ENCODE measurements around the gene CYSRT1. TPM values are rescaled to one million over a fixed set of nuclear protein-coding genes. Genes with fewer than 3 reads are reported as not detected.

Gene CYSRT1
- total RNA-seq, 1 donor from 2014 or later = 1.9 TPM

DNA sequence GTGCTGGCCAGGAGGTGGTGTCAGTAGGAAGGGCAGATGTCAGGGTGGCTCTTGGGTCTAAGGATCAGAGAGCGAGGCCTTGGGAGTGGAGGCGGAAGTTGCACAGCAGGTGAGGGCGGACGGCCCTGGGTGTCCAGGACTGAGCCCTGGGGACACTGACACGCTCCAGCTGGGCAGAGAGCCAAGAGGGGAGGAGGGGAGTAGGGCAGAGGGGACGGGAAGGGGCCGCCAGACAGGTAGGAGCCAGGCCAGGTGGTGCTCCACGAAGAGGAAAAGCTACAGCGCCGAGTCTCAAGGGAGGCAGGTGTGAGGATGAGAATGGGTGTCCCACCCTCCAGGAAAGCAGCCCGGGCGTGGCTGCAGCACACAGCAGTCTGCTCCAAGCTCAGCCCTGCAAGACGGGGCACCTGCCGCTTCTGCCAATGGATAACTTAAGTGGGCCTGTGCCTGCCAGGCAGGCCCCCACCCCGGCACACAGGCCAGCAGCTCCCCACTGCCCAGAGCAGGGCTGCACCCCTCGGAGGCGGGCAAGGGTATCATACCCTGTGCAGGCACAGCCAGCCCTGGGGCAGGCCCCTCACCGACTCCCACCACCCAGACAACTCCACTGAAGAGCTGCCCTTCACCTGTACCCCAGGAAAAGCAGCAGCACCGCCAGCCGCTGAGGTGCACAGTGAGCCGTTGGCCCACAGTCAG lies 29.3 kb upstream of the CYSRT1 start:
- peaks cover 21% of the 10 kb centered on the region for H3K4me1 Mint-ChIP-seq

DNA sequence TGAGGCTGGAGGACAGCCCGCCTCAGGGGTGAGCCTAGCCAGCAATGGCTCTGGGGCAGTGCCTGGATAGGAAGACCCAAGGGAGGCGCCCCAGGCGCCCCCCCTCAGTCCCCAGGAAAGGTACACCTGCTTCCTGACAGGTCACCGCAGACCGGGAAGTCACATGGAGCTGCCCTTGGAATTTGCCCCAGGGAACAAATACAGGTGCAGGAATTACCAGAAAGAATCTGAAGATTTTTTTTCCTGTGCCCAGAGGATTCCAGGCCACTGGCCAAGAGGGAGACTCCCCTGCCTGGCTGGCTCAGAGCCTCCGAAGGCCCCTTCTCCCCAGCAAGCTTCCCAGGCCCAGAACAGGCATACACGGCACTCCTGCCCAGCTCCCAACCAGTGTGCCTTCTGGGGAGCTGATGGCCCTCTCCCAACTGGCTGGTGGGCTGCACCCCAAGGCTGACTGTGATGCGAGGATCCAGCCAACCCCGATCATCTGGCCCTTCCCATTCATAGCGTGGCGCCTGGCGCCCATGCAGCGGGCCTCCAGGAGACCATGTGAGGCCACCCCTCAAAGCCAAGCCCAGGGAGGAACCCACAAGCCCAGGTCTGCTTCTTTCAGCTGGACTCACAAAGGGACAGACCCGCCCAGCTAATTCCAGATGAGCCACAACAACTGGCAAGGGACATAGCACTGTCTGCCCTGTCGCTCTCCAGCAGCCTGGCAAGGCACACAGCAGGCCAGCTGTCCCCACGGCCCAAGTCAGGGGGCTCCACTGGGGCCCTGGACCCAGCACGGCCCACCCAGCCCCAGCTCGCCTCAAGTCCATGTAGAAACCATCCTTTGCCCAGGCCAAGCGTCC lies 26.7 kb upstream of the CYSRT1 start:
- DNase-seq (ENCODE audit: low spot score in 2 of 2, unreplicated experiment in 2 of 2) = no peak
- peaks cover 33% of the 10 kb centered on the region for H3K4me1 Mint-ChIP-seq
- no peak overlapping the region for H3K27ac Mint-ChIP-seq
- no peaks in the 10 kb centered on the region for H3K36me3 Mint-ChIP-seq
- peak overlapping the region; percentile 48 for H3K4me3 Mint-ChIP-seq
- no peaks in the 10 kb centered on the region for H3K27me3 Mint-ChIP-seq (ENCODE audit: low read depth)
- no peaks in the 10 kb centered on the region for H3K9me3 Mint-ChIP-seq
- TF ChIP-seq, protein P1, sequence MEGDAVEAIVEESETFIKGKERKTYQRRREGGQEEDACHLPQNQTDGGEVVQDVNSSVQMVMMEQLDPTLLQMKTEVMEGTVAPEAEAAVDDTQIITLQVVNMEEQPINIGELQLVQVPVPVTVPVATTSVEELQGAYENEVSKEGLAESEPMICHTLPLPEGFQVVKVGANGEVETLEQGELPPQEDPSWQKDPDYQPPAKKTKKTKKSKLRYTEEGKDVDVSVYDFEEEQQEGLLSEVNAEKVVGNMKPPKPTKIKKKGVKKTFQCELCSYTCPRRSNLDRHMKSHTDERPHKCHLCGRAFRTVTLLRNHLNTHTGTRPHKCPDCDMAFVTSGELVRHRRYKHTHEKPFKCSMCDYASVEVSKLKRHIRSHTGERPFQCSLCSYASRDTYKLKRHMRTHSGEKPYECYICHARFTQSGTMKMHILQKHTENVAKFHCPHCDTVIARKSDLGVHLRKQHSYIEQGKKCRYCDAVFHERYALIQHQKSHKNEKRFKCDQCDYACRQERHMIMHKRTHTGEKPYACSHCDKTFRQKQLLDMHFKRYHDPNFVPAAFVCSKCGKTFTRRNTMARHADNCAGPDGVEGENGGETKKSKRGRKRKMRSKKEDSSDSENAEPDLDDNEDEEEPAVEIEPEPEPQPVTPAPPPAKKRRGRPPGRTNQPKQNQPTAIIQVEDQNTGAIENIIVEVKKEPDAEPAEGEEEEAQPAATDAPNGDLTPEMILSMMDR (IDR thresholded peaks at IDR 0.05; ENCODE audit: unreplicated experiment) = no peak

More for the DNA sequence above, 29.3 kb upstream of the CYSRT1 start:
- Mint-ChIP-seq H3K4me3 (no peak overlapping the region), H3K27me3 (ENCODE audit: low read depth) (no peaks in the 10 kb centered on the region), H3K9me3 (no peaks in the 10 kb centered on the region), H3K36me3 (no peaks in the 10 kb centered on the region), H3K27ac (no peak overlapping the region)
- no peak for DNase-seq (ENCODE audit: low spot score in 2 of 2, unreplicated experiment in 2 of 2)
- TF ChIP-seq, protein P1 (IDR thresholded peaks at IDR 0.05; ENCODE audit: unreplicated experiment) = no peak

DNA sequence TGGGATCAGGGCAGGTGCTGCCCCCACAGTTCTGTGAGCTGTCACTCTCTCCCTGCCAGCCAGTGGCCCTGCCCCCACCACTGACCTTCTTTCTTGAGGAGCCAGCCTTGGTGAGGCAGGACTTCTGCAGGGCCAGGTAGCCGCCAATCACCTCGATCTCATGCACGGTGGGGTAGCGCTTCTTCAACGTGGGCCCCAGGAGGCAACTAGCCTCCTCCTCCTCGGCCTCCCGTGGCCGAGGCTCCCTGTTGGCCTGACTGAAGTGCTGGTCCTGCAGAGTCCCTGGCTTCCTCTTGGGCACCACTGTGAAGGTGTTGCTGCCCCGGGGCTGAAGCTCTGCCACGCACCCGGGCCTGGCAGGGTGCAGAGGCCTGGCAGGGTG lies 26.1 kb upstream of the CYSRT1 start:
- H3K9me3 Mint-ChIP-seq = no peaks in the 10 kb centered on the region
- TF ChIP-seq, protein P1 (IDR thresholded peaks at IDR 0.05; ENCODE audit: unreplicated experiment) = no peak
- H3K27ac Mint-ChIP-seq = no peak overlapping the region
- no peak for DNase-seq (ENCODE audit: low spot score in 2 of 2, unreplicated experiment in 2 of 2)
- H3K27me3 Mint-ChIP-seq (ENCODE audit: low read depth) = no peaks in the 10 kb centered on the region
- no peaks in the 10 kb centered on the region for H3K36me3 Mint-ChIP-seq
- H3K4me1 Mint-ChIP-seq = peaks cover 34% of the 10 kb centered on the region
- peak overlapping the region; percentile 48 for H3K4me3 Mint-ChIP-seq

DNA sequence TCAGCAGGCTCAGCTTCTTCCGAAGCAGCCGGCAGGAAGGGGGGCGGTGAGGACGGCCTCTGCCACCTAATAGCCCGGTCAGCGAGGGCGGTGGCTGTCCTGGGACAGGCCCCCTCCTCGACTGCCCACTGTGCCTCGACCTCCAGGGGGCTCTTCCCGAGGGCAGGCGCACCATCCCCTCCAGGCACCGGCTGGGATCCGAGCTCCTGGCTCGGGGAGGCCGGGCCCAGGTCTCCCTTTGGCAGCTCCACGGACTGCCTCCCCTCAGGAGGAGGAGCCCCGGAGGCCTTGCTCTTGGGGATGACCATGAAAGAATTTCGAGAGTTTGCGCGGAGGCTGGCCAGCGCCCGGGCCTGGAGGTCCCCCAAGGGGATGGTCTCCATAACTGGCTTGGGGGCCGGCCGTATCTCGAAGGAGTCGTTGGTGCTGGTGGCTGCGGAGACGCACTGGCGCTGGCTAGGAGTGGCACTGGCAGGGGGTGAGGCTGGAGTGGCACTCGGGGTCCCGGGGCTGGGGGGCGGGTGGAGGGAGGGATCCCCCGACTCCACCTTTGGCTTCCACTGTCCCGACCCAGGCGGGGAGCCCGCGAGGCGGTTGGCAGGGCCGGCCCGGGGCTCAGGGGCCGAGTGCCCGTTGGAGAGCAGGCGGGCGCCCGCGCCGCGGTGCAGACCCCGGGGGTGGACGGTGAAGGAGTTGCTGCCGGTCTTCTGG lies 25.4 kb upstream of the CYSRT1 start:
- Mint-ChIP-seq H3K27ac (peak overlapping the region; percentile 82), H3K9me3 (no peaks in the 10 kb centered on the region), H3K36me3 (no peaks in the 10 kb centered on the region), H3K4me3 (peak overlapping the region; percentile 83), H3K27me3 (ENCODE audit: low read depth) (no peaks in the 10 kb centered on the region), H3K4me1 (peaks cover 41% of the 10 kb centered on the region)
- no peak for DNase-seq (ENCODE audit: low spot score in 2 of 2, unreplicated experiment in 2 of 2)
- TF ChIP-seq, protein P1 (IDR thresholded peaks at IDR 0.05; ENCODE audit: unreplicated experiment) = no peak

DNA sequence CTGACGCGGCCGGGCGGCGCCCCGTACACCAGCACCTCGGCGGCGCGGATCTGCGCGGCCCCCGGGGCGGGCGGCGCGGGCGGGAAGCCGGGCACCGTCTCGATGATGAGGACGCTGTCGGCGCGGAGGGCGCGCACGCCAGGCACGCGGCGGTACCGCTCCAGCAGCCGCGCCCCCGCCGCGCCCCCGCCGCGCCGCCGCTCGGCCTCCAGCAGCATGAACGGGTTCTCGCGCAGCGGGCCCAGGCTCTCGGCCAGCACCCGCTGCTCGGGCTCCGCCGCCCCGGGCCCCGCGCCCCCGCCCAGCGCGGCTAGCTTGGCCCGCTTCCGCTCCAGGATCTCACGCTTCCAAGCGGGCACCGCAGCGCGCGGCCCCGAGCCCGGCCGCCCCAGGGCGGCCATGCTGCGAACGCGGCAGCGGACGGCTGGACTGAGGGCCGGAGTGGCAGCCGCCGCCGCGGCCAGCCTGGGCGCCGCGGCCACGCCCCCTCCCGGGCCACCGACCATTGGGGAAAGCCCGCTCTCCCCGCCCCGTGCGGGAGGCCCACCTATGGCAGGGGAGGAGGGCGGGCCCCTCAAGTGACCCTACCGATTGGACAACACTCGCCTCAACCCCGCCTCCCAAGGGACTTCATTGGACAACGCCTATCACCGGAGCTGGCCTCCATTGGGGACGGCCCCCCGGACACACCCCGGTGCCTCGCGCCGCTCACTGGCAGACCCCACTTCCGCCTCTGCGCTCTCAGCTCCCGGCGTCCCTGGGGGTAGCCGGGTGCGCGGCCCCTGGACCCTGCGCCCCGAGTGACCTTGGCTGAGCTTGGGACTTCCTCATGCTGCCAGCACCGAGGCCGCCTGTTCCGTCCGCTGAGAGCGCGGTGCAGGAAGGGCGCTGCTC lies 24.4 kb upstream of the CYSRT1 start, which contains the start of gene TPRN:
Gene TPRN (minus strand): TSS at position 431 of the 894 bp plus-strand sequence. CDS start 30 bp downstream, at position 401.
- Mint-ChIP-seq H3K4me1 (peaks cover 37% of the 10 kb centered on the region), H3K36me3 (no peaks in the 10 kb centered on the region), H3K9me3 (no peaks in the 10 kb centered on the region), H3K4me3 (peak within 1 kb of the TSS; percentile 83), H3K27me3 (ENCODE audit: low read depth) (no peaks in the 10 kb centered on the region), H3K27ac (peak within 1 kb of the TSS; percentile 82)
- TF ChIP-seq, protein P1 (IDR thresholded peaks at IDR 0.05; ENCODE audit: unreplicated experiment) = no peak
- peak; percentile 98 to 99 for DNase-seq (ENCODE audit: low spot score in 2 of 2, unreplicated experiment in 2 of 2)
